GM12878 (cell line): ENCODE measurements around the gene MAP2K1. TPM values are rescaled to one million over a fixed set of nuclear protein-coding genes. Genes with fewer than 3 reads are reported as not detected.
A peak's percentile ranks its signal among the peaks of the same experiment; 100 is the strongest.

ENCODE experiments used
- ATAC-seq: fragments of 200-7000 bp; cut with Tn5 transposase; 3 replicates; pipeline ENCODE4 v1.9.1; 2020; ENCODE audit warnings: mild to moderate bottlenecking, moderate library complexity
- BruUV-seq: library from RNA; stranded (reverse); fragments of 400-500 nt; replicated peaks from 2 replicates; lab custom pipeline; 2021; lab: Mats Ljungman, UMichigan
- CTCF ChIA-PET: fragments of 300-600 bp; sonication (Branson Sonifier 250); formaldehyde crosslinking; extraction: SDS; loops from one replicate; lab custom pipeline; 2021; ENCODE audit warnings: inconsistent platforms; lab: Yijun Ruan, JAX
- POLR2A ChIA-PET: fragments of 350-600 bp; formaldehyde crosslinking; extraction: SDS; loops from one replicate; lab custom pipeline; 2021; ENCODE audit warnings: inconsistent platforms; lab: Charles Lee
- RAD21 ChIA-PET: fragments of 300-600 bp; sonication (Branson Sonifier 250); formaldehyde crosslinking; loops from one replicate; lab custom pipeline; 2023; ENCODE audit warnings: antibody characterized with exemption; ENCODE audit not compliant: unreplicated experiment; lab: Charles Lee
- SMC1A ChIA-PET: fragments of 300-600 bp; sonication (Branson Sonifier 250); formaldehyde crosslinking; loops from one replicate; lab custom pipeline; 2023; ENCODE audit not compliant: unreplicated experiment, uncharacterized antibody; lab: Charles Lee
- DNase-seq: peaks from one replicate; pipeline ENCODE4 v3.0.0-alpha.2; 2011; ENCODE audit warnings: low read depth, low spot score
- FAIRE-seq: peaks from 3 replicates; lab custom pipeline; 2011; peaks lifted over from hg19 to GRCh38; lab: Jason Lieb, UNC
- H2AFZ ChIP-seq: 2 replicates; pipeline ENCODE4 v1.6.0; 2011; ENCODE audit warnings: low read depth, low read length, control low read depth; ENCODE audit not compliant: control insufficient read depth
- H3K27ac ChIP-seq: 2 replicates; pipeline ENCODE4 v1.5.1; 2011; ENCODE audit warnings: control low read depth; ENCODE audit not compliant: control insufficient read depth, insufficient read depth
- H3K27me3 ChIP-seq, 2 experiments: replicated peaks in 1 of 2; 2 replicates each; pipeline versions ENCODE4 v1.6.0 to v1.6.1; 2011; ENCODE audit warnings: low read length in 1 of 2; ENCODE audit not compliant: control insufficient read depth in 2 of 2, insufficient read depth in 2 of 2
- H3K36me3 ChIP-seq, 2 experiments: 2 replicates each; pipeline ENCODE4 v1.5.1; 2011; ENCODE audit warnings: low read length in 1 of 2; ENCODE audit not compliant: control insufficient read depth in 2 of 2, insufficient read depth in 2 of 2
- H3K4me1 ChIP-seq: 2 replicates; pipeline ENCODE4 v1.6.1; 2011; ENCODE audit warnings: mild to moderate bottlenecking, low read length, moderate library complexity, mixed read lengths; ENCODE audit not compliant: control insufficient read depth, insufficient read depth
- H3K4me2 ChIP-seq: 2 replicates; pipeline ENCODE4 v1.6.0; 2011; ENCODE audit warnings: control low read depth; ENCODE audit not compliant: control insufficient read depth, insufficient read depth
- H3K4me3 ChIP-seq: fragments of 200-600 bp; sonication (generic); 2 replicates; pipeline ENCODE4 v1.5.1; 2016
- H3K79me2 ChIP-seq: 2 replicates; pipeline ENCODE4 v1.6.0; 2011; ENCODE audit warnings: low read length; ENCODE audit not compliant: control insufficient read depth, insufficient read depth
- H3K9ac ChIP-seq: 2 replicates; pipeline ENCODE4 v1.8.0; 2011; ENCODE audit warnings: low read length, control low read depth, mixed read lengths; ENCODE audit not compliant: control insufficient read depth, insufficient read depth
- H3K9me3 ChIP-seq: replicated peaks from 3 replicates; pipeline ENCODE4 v1.5.1; 2011; ENCODE audit warnings: mild to moderate bottlenecking, low read length; ENCODE audit not compliant: control insufficient read depth, insufficient read depth
- H4K20me1 ChIP-seq: 2 replicates; pipeline ENCODE4 v1.6.0; 2011; ENCODE audit not compliant: control insufficient read depth, insufficient read depth
- MTA2 ChIP-seq: fragments of 450-650 bp; IDR thresholded peaks from 2 replicates; pipeline ENCODE4 v1.6.1; 2016; ENCODE audit warnings: low read depth, mild to moderate bottlenecking, moderate library complexity
- WGBS: methylation state at CpG from one replicate; pipeline ENCODE4 v1.1.6; 2016; ENCODE audit warnings: low lambda C conversion rate; ENCODE audit not compliant: insufficient replicate concordance, insufficient coverage; ENCODE audit errors: missing lambda C conversion rate; 5-methylcytosine and 5-hydroxymethylcytosine counted together
- in situ Hi-C: fragments of 300-500 bp; cut with MboI; formaldehyde crosslinking; loops from 9 replicates; pipeline ENCODE4 v1.14.3; 2018; ENCODE audit warnings: mixed read lengths
- intact Hi-C: fragments of 100-400 bp; cut with micrococcal nuclease; formaldehyde crosslinking; loops from one replicate; pipeline ENCODE4 v1.14.2; 2022; ENCODE audit not compliant: unreplicated experiment
- polyA plus RNA-seq, 11 experiments: library from polyadenylated mRNA; depleted of rRNA in 4 of 11; unstranded in 6 of 11; stranded (reverse) in 5 of 11; fragments of >200 nt; fragmentation: Nextera tagmentation in 4 of 11; fragmentation: Illumina TruSeq in 1 of 11; extraction: Ambion mirVana in 4 of 11; extraction: Trizol in 1 of 11; gene quantifications; 1 replicate in 1 of 11; 2 replicates in 10 of 11; pipeline versions ENCODE4 v1.2.1 to v1.2.3, GENCODE V29; 2011 to 2016; ENCODE audit warnings: inconsistent platforms in 2 of 11, missing spikeins in 2 of 11, low read depth in 1 of 11
- total RNA-seq, 4 experiments: library from RNA; depleted of rRNA in 3 of 4; stranded (reverse); fragments of >200 nt in 3 of 4; fragmentation: Illumina TruSeq in 1 of 4; extraction: Trizol in 1 of 4; gene quantifications; 2 replicates each; pipeline versions ENCODE4 v1.2.1 to v1.2.3, GENCODE V29; 2013 to 2021
- TF ChIP-seq, protein P1 (sequence below): fragments of 450-650 bp; IDR thresholded peaks from 2 replicates; pipeline ENCODE4 v1.6.1; 2017; ENCODE audit warnings: low read depth, mild to moderate bottlenecking, moderate library complexity
- TF ChIP-seq, protein P2 (sequence below): IDR thresholded peaks from 2 replicates; pipeline ENCODE4 v1.6.1; 2011; ENCODE audit warnings: borderline replicate concordance, low read depth, mild to moderate bottlenecking, moderate library complexity, low read length; ENCODE audit not compliant: insufficient read depth, poor library complexity, severe bottlenecking
- TF ChIP-seq, protein P3 (sequence below): fragments of 450-650 bp; IDR thresholded peaks from 2 replicates; pipeline ENCODE4 v1.6.1; 2017; ENCODE audit warnings: mild to moderate bottlenecking, low read depth, inconsistent platforms; ENCODE audit not compliant: poor library complexity, severe bottlenecking
- TF ChIP-seq, protein P4 (sequence below): IDR thresholded peaks from 2 replicates; pipeline ENCODE4 v1.6.1; 2012; ENCODE audit warnings: low read length, inconsistent platforms

MAP2K1 gene
- total and polyA plus RNA-seq, 10 of the 15 experiments (the other 5 are each of a cell fraction or from before 2014, with no cell fraction given), result 11.2 to 112 (median 56.6) TPM

DNA sequence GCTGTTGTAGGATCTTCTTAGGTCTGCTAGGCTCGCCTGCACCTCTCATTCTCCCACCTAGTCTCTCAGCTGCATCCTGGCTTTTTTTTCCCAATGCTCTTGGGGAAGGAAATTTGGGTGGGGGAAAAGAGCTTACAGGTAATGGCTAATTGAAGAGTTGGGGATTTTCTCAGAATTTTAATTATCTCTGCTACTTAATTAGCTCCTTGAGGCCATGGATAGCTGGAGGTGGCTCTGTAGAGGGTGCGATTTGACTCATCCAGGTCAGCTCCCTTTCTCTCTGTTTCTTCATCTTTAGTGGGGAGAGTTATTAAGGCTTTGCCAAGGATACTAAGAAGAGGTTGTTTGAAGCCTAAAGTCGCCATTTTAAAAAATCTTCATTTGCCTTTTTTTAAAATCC is 88.3 kb downstream of the MAP2K1 start:
- Histone ChIP-seq H3K9me3 (no peaks in the 10 kb centered on the region), H3K4me2 (no peak overlapping the region), H3K4me1 (peaks cover 35% of the 10 kb centered on the region), H3K27ac (no peak overlapping the region), H3K9ac (no peak overlapping the region), H3K27me3 (no peaks in the 10 kb centered on the region), H3K36me3 (peaks cover 0 to 3% of the 10 kb centered on the region in 2 experiments; a peak in 3 of 4 replicates), H3K79me2 (peaks cover 16% of the 10 kb centered on the region), H2AFZ (no peak overlapping the region), H3K4me3 (no peak overlapping the region), H4K20me1 (no peaks in the 10 kb centered on the region; the same call in 1 of the 2 replicates)
- ChIA-PET RAD21 (interaction anchor here (0.7 to 1.5 kb wide), 7 partner anchors 14 to 115 kb away, joined by 3 to 7 read pairs (median 3); partner anchors contain the start of genes MAP2K1 and SNAPC5), SMC1A (interaction anchor here (1.4 to 1.7 kb wide), 4 partner anchors 9 to 72 kb away, joined by 4 to 9 read pairs (median 6); partner anchors contain the start of gene SNAPC5), POLR2A (interaction anchor here (0.5 to 1.2 kb wide), 5 partner anchors 11 to 573 kb away, joined by 3 to 5 read pairs (median 3); partner anchors contain the start of genes RPL4 and ZWILCH), CTCF (interaction anchor here (0.6 to 2.5 kb wide), 3 partner anchors 17 to 651 kb away, joined by 3 to 15 read pairs (median 5); partner anchors contain the start of gene SNAPC5)
- DNase-seq (no peak), FAIRE-seq (no peak), ATAC-seq (no peak)
- intact Hi-C loops (no loop called here), in situ Hi-C loops (no loop called here)
- WGBS, result 99% methylated on average over 3 of the region's 3 CpGs
- peak; percentile 55 for TF ChIP-seq MTA2
- TF ChIP-seq, protein P1, sequence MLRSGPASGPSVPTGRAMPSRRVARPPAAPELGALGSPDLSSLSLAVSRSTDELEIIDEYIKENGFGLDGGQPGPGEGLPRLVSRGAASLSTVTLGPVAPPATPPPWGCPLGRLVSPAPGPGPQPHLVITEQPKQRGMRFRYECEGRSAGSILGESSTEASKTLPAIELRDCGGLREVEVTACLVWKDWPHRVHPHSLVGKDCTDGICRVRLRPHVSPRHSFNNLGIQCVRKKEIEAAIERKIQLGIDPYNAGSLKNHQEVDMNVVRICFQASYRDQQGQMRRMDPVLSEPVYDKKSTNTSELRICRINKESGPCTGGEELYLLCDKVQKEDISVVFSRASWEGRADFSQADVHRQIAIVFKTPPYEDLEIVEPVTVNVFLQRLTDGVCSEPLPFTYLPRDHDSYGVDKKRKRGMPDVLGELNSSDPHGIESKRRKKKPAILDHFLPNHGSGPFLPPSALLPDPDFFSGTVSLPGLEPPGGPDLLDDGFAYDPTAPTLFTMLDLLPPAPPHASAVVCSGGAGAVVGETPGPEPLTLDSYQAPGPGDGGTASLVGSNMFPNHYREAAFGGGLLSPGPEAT, result no peak
- BruUV-seq, result no TSS peak

DNA sequence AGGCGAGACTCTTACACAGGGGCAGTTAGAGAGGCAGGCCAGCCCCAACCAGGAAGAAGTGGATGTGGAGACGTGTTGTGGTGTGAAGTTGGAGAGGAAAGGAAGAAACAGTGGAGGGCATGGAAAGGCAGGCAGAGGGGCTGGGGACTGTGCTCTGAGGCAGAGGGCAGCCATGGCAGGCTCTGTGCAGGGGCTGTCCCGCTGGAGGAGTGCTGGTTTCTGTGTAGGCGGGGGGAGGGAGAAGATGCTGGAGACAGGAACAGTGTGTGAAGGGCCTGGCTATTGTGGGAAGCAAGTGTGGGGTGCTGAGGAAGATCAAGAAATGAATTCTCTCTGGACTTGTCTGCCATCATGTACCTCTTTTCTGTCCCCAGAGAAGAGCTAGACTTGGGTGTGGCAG is 89.8 kb downstream of the MAP2K1 start:
- no TSS peak for BruUV-seq
- RAD21 ChIA-PET, result no interaction called here
- CTCF ChIA-PET, result interaction anchor here (0.6 to 1.2 kb wide), 3 partner anchors 15 to 843 kb away, joined by 3 to 4 read pairs (median 3); no protein-coding TSS in a partner anchor
- intact Hi-C loops (no loop called here), in situ Hi-C loops (no loop called here)
- Histone ChIP-seq H3K4me1 (peaks cover 32% of the 10 kb centered on the region), H3K4me3 (no peak overlapping the region), H3K9me3 (no peaks in the 10 kb centered on the region), H2AFZ (no peak overlapping the region), H3K4me2 (no peak overlapping the region), H3K27ac (no peak overlapping the region; the same call in 1 of the 2 replicates), H4K20me1 (no peaks in the 10 kb centered on the region; the same call in 1 of the 2 replicates), H3K79me2 (peaks cover 16% of the 10 kb centered on the region), H3K27me3 (no peaks in the 10 kb centered on the region), H3K9ac (no peak overlapping the region), H3K36me3 (peaks cover 5 to 6% of the 10 kb centered on the region in 2 experiments; a peak in 3 of 4 replicates)
- 54% methylated on average over 4 of the region's 4 CpGs for WGBS
- FAIRE-seq (no peak), ATAC-seq (no peak), DNase-seq (no peak)
- SMC1A ChIA-PET, result interaction anchor here (1.0 kb wide), 1 partner anchor 89 kb away, joined by 3 read pairs; no protein-coding TSS in a partner anchor
- POLR2A ChIA-PET, result no interaction called here
- TF ChIP-seq, protein P2, sequence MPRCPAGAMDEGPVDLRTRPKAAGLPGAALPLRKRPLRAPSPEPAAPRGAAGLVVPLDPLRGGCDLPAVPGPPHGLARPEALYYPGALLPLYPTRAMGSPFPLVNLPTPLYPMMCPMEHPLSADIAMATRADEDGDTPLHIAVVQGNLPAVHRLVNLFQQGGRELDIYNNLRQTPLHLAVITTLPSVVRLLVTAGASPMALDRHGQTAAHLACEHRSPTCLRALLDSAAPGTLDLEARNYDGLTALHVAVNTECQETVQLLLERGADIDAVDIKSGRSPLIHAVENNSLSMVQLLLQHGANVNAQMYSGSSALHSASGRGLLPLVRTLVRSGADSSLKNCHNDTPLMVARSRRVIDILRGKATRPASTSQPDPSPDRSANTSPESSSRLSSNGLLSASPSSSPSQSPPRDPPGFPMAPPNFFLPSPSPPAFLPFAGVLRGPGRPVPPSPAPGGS, result no peak
- TF ChIP-seq, protein P3, sequence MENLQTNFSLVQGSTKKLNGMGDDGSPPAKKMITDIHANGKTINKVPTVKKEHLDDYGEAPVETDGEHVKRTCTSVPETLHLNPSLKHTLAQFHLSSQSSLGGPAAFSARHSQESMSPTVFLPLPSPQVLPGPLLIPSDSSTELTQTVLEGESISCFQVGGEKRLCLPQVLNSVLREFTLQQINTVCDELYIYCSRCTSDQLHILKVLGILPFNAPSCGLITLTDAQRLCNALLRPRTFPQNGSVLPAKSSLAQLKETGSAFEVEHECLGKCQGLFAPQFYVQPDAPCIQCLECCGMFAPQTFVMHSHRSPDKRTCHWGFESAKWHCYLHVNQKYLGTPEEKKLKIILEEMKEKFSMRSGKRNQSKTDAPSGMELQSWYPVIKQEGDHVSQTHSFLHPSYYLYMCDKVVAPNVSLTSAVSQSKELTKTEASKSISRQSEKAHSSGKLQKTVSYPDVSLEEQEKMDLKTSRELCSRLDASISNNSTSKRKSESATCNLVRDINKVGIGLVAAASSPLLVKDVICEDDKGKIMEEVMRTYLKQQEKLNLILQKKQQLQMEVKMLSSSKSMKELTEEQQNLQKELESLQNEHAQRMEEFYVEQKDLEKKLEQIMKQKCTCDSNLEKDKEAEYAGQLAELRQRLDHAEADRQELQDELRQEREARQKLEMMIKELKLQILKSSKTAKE, result no peak
- TF ChIP-seq, protein P4, sequence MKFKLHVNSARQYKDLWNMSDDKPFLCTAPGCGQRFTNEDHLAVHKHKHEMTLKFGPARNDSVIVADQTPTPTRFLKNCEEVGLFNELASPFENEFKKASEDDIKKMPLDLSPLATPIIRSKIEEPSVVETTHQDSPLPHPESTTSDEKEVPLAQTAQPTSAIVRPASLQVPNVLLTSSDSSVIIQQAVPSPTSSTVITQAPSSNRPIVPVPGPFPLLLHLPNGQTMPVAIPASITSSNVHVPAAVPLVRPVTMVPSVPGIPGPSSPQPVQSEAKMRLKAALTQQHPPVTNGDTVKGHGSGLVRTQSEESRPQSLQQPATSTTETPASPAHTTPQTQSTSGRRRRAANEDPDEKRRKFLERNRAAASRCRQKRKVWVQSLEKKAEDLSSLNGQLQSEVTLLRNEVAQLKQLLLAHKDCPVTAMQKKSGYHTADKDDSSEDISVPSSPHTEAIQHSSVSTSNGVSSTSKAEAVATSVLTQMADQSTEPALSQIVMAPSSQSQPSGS, result no peak
